SK-N-SH (cell line): ENCODE results near the gene DHPS. TPM values are rescaled to one million over a fixed set of nuclear protein-coding genes. Genes with fewer than 3 reads are reported as not detected.

Experiments
- CTCF ChIA-PET: fragments of 300-600, 350-600 bp; formaldehyde crosslinking; extraction: SDS; loops from one replicate; lab custom pipeline; 2021; lab: Yijun Ruan, JAX
- POLR2A ChIA-PET: fragments of 350-600 bp; sonication (Branson Sonifier 250); formaldehyde crosslinking; extraction: SDS; loops from one replicate; lab custom pipeline; 2020; ENCODE audit warnings: antibody characterized with exemption, inconsistent platforms; lab: Yijun Ruan, JAX
- DNase-seq: peaks from one replicate; pipeline ENCODE4 v3.0.0; 2012
- H2AFZ ChIP-seq: fragments of 200-600 bp; sonication (generic); 2 replicates; pipeline ENCODE4 v1.8.1; 2016; ENCODE audit warnings: antibody characterized with exemption, mild to moderate bottlenecking, low read depth
- H3F3A ChIP-seq: fragments of 200-600 bp; sonication (generic); replicated peaks from 2 replicates; pipeline ENCODE3; 2016; ENCODE audit warnings: antibody characterized with exemption, mild to moderate bottlenecking; ENCODE audit not compliant: insufficient read depth
- H3K27ac ChIP-seq, 2 experiments: fragments of 200-500 bp in 1 of 2; fragments of 200-600 bp in 1 of 2; sonication (Bioruptor generic) in 1 of 2; sonication (generic), shearing (Covaris generic) in 1 of 2; 2 replicates each; pipeline versions ENCODE4 v1.5.1 to v1.6.1; 2014 to 2016; ENCODE audit warnings: low read depth in 2 of 2, inconsistent platforms in 1 of 2, low read length in 1 of 2, mild to moderate bottlenecking in 1 of 2, mixed read lengths in 1 of 2
- H3K27me3 ChIP-seq: fragments of 200-600 bp; sonication (generic), shearing (Covaris generic); 2 replicates; pipeline ENCODE4 v1.6.1; 2016; ENCODE audit warnings: mixed run types; ENCODE audit not compliant: insufficient read depth
- H3K36me3 ChIP-seq, 2 experiments: fragments of 200-500 bp in 1 of 2; fragments of 200-600 bp in 1 of 2; sonication (Bioruptor generic) in 1 of 2; sonication (generic) in 1 of 2; replicated peaks in 1 of 2; 2 replicates each; pipeline versions ENCODE3 to v1.5.1; 2014 to 2016; ENCODE audit warnings: low read length in 1 of 2, mild to moderate bottlenecking in 1 of 2; ENCODE audit not compliant: insufficient read depth in 2 of 2, control insufficient read depth in 1 of 2
- H3K4me1 ChIP-seq, 2 experiments: fragments of 200-500 bp in 1 of 2; fragments of 200-600 bp in 1 of 2; sonication (Bioruptor generic) in 1 of 2; sonication (generic), shearing (Covaris generic) in 1 of 2; 2 replicates each; pipeline versions ENCODE4 v1.5.1 to v1.6.1; 2014 to 2016; ENCODE audit warnings: low read depth in 1 of 2, low read length in 1 of 2, mixed run types in 1 of 2; ENCODE audit not compliant: insufficient read depth in 2 of 2, control insufficient read depth in 1 of 2
- H3K4me2 ChIP-seq: fragments of 200-600 bp; sonication (generic), shearing (Covaris generic); 2 replicates; pipeline ENCODE4 v1.6.1; 2017; ENCODE audit warnings: mixed run types
- H3K4me3 ChIP-seq, 2 experiments: fragments of 200-500 bp in 1 of 2; fragments of 200-600 bp in 1 of 2; sonication (Bioruptor generic) in 1 of 2; sonication (generic), shearing (Covaris generic) in 1 of 2; 2 replicates each; pipeline versions ENCODE4 v1.5.1 to v1.8.1; 2014 to 2016; ENCODE audit warnings: low read depth in 2 of 2, inconsistent platforms in 1 of 2, low read length in 1 of 2, mild to moderate bottlenecking in 1 of 2, mixed read lengths in 1 of 2, moderate library complexity in 1 of 2
- H3K79me2 ChIP-seq: fragments of 200-600 bp; sonication (generic); 2 replicates; pipeline ENCODE4 v1.8.1; 2017; ENCODE audit warnings: mild to moderate bottlenecking; ENCODE audit not compliant: insufficient read depth
- H3K9ac ChIP-seq: fragments of 200-600 bp; sonication (generic); 2 replicates; pipeline ENCODE4 v1.6.1; 2017; ENCODE audit warnings: mixed run types
- H3K9me2 ChIP-seq: fragments of 200-600 bp; sonication (generic); 2 replicates; pipeline ENCODE4 v1.6.1; 2017; ENCODE audit warnings: mixed run types
- H3K9me3 ChIP-seq: fragments of 200-600 bp; sonication (generic); 2 replicates; pipeline ENCODE4 v1.6.1; 2017; ENCODE audit warnings: mixed run types, mild to moderate bottlenecking, moderate library complexity
- H4K20me1 ChIP-seq: fragments of 200-600 bp; sonication (generic); 2 replicates; pipeline ENCODE4 v1.6.1; 2017; ENCODE audit warnings: mild to moderate bottlenecking, mixed run types; ENCODE audit not compliant: insufficient read depth
- IRF3 ChIP-seq: fragments of 150-350 bp; IDR thresholded peaks from 2 replicates; pipeline ENCODE4 v1.6.1; 2016; ENCODE audit warnings: mild to moderate bottlenecking, low read depth, low read length
- MAX ChIP-seq: IDR thresholded peaks from 2 replicates; pipeline ENCODE4 v1.4.0; 2012; ENCODE audit warnings: low read depth
- NRF1 ChIP-seq: IDR thresholded peaks from 2 replicates; pipeline ENCODE4 v1.6.1; 2012; ENCODE audit warnings: low read depth, mild to moderate bottlenecking, low read length
- PBX3 ChIP-seq: IDR thresholded peaks from 2 replicates; pipeline ENCODE4; 2012
- POLR2AphosphoS5 ChIP-seq: IDR thresholded peaks from 2 replicates; pipeline ENCODE4 v1.6.1; 2012; ENCODE audit warnings: low read depth, low read length
- RAD21 ChIP-seq: IDR thresholded peaks from 2 replicates; pipeline ENCODE4 v1.6.1; 2012; ENCODE audit warnings: mild to moderate bottlenecking, low read length
- RCOR1 ChIP-seq: fragments of 150-350 bp; IDR thresholded peaks from 2 replicates; pipeline ENCODE4 v1.6.1; 2017; ENCODE audit warnings: antibody characterized with exemption, low read length
- REST ChIP-seq: IDR thresholded peaks from 2 replicates; pipeline ENCODE4 v1.6.1; 2012; ENCODE audit warnings: mild to moderate bottlenecking, low read depth, low read length, moderate library complexity
- SMC3 ChIP-seq: IDR thresholded peaks from 2 replicates; pipeline ENCODE4 v1.6.1; 2012; ENCODE audit warnings: low read depth, low read length, improper control_type of control experiment
- TAF1 ChIP-seq: IDR thresholded peaks from 2 replicates; pipeline ENCODE4 v1.6.1; 2012; ENCODE audit warnings: low read depth, mild to moderate bottlenecking, low read length, moderate library complexity, borderline replicate concordance
- TCF12 ChIP-seq: IDR thresholded peaks from 2 replicates; pipeline ENCODE4 v1.4.0; 2012
- TEAD4 ChIP-seq: IDR thresholded peaks from 2 replicates; pipeline ENCODE4 v1.4.0; 2012; ENCODE audit warnings: mild to moderate bottlenecking, borderline replicate concordance; ENCODE audit not compliant: insufficient read depth
- USF2 ChIP-seq: fragments of 150-350 bp; IDR thresholded peaks from 2 replicates; pipeline ENCODE4 v1.6.1; 2017; ENCODE audit warnings: antibody characterized with exemption, low read length, low read depth, borderline replicate concordance
- YY1 ChIP-seq: IDR thresholded peaks from 2 replicates; pipeline ENCODE4 v1.4.0; 2012; ENCODE audit warnings: low read depth, mild to moderate bottlenecking
- ZBTB33 ChIP-seq: IDR thresholded peaks from 2 replicates; pipeline ENCODE4 v1.4.0; 2012; ENCODE audit warnings: low read depth, borderline replicate concordance
- WGBS: methylation state at CpG from one replicate; pipeline ENCODE4 v1.1.6; 2017; ENCODE audit warnings: low lambda C conversion rate; 5-methylcytosine and 5-hydroxymethylcytosine counted together
- polyA plus RNA-seq, 3 experiments: library from polyadenylated mRNA; depleted of rRNA; stranded (reverse); fragments of >200 nt; gene quantifications; 2 replicates each; pipeline ENCODE4 v1.2.3, GENCODE V29; 2012
- small RNA-seq, 7 experiments: library from RNA; depleted of rRNA; stranded (forward); fragments of <200 nt; gene quantifications; one replicate each; pipeline ENCODE3, GENCODE V24; 2012

DHPS gene
- polyA plus RNA-seq, 1 of the 3 experiments (the other 2 are of a cell fraction): 179 TPM

- H3F3A ChIP-seq: peaks cover 1% of the 10 kb centered on the region
- H3K9me2 ChIP-seq: no peaks in the 10 kb centered on the region
- peaks cover 12% of the 10 kb centered on the region; the same call in 1 of the 2 replicates for H3K9me3 ChIP-seq
- H3K27ac ChIP-seq: no peak overlapping the region
- H2AFZ ChIP-seq: no peak overlapping the region
- no peak overlapping the region for H3K9ac ChIP-seq
- POLR2A ChIA-PET: no interaction called here
- no peaks in the 10 kb centered on the region for H3K4me1 ChIP-seq
- no peak for DNase-seq
- H3K4me3 ChIP-seq: no peak overlapping the region
- peaks cover 33 to 90% of the 10 kb centered on the region in 2 experiments for H3K36me3 ChIP-seq
- H3K4me2 ChIP-seq: no peak overlapping the region
- H3K79me2 ChIP-seq: peaks cover 19% of the 10 kb centered on the region
- no peaks in the 10 kb centered on the region for H4K20me1 ChIP-seq
- WGBS: 87% methylated on average over 8 of the region's 8 CpGs
- TF ChIP-seq SMC3 (no peak), TEAD4 (no peak), TAF1 (no peak), RAD21 (no peak), YY1 (no peak), TCF12 (no peak), NRF1 (no peak), POLR2AphosphoS5 (no peak), REST (no peak), RCOR1 (no peak), MAX (no peak), USF2 (no peak), PBX3 (no peak), IRF3 (no peak), ZBTB33 (no peak)
- CTCF ChIA-PET: interaction anchor here (1.5 to 2.5 kb wide), 2 partner anchors 13 kb away, joined by 3 to 8 read pairs; no protein-coding TSS in a partner anchor
- H3K27me3 ChIP-seq: no peaks in the 10 kb centered on the region
These were observed 54.7 kb downstream of the DHPS start for GRCh38 chr19:12626958-12627357.

Small RNA genes within 50 kb of the gene (small RNA-seq; reads per million reads assigned to genes)
- 2.0 to 26.4 (median 7.3) reads per million in 7 experiments for gene SNORD41

Other genes with a start within 250 kb of the DHPS start
- gene ZNF443, start 240.9 kb downstream of the DHPS start, polyA plus RNA-seq (2012; rRNA removed): 0.92 and 1.5 TPM in 2 replicates
- gene ZNF709, start 197.1 kb downstream of the DHPS start, polyA plus RNA-seq (2012; rRNA removed): 0.64 and 0.99 TPM in 2 replicates
- 1.3 TPM in 2 replicates for gene ZNF564, start 130.4 kb downstream of the DHPS start, polyA plus RNA-seq (2012; rRNA removed)
- gene ZNF490, start 71.1 kb downstream of the DHPS start, polyA plus RNA-seq (2012; rRNA removed): 1.3 TPM in 2 replicates
- 8.9 and 9.3 TPM in 2 replicates for gene ZNF791, start 71.0 kb downstream of the DHPS start, polyA plus RNA-seq (2012; rRNA removed)
- 43.2 and 47.0 TPM in 2 replicates for gene MAN2B1, start 15.1 kb downstream of the DHPS start, polyA plus RNA-seq (2012; rRNA removed)
- 12.8 and 18.2 TPM in 2 replicates for gene WDR83, start 15.1 kb downstream of the DHPS start, polyA plus RNA-seq (2012; rRNA removed)
- gene GNG14, start 6.1 kb upstream of the DHPS start, polyA plus RNA-seq (2012; rRNA removed): not detected in 2 replicates
- 25.9 and 26.6 TPM in 2 replicates for gene FBXW9, start 14.8 kb upstream of the DHPS start, polyA plus RNA-seq (2012; rRNA removed)
- gene TNPO2, start 42.1 kb upstream of the DHPS start, polyA plus RNA-seq (2012; rRNA removed): 82.4 and 112 TPM in 2 replicates
- gene TRIR, start 52.8 kb upstream of the DHPS start, polyA plus RNA-seq (2012; rRNA removed): 294 and 466 TPM in 2 replicates
- 250 and 264 TPM in 2 replicates for gene GET3, start 55.6 kb upstream of the DHPS start, polyA plus RNA-seq (2012; rRNA removed)
- not detected in 2 replicates for gene BEST2, start 69.9 kb upstream of the DHPS start, polyA plus RNA-seq (2012; rRNA removed)
- gene HOOK2, start 93.7 kb upstream of the DHPS start, polyA plus RNA-seq (2012; rRNA removed): 23.9 and 33.0 TPM in 2 replicates
- gene JUNB, start 109.6 kb upstream of the DHPS start, polyA plus RNA-seq (2012; rRNA removed): 165 and 224 TPM in 2 replicates
- gene PRDX2, start 119.9 kb upstream of the DHPS start, polyA plus RNA-seq (2012; rRNA removed): 215 and 341 TPM in 2 replicates
- not detected in 2 replicates for gene THSD8, start 120.2 kb upstream of the DHPS start, polyA plus RNA-seq (2012; rRNA removed)
- gene RNASEH2A, start 124.7 kb upstream of the DHPS start, polyA plus RNA-seq (2012; rRNA removed): 35.2 and 48.1 TPM in 2 replicates
- 0.47 and 0.72 TPM in 2 replicates for gene RTBDN, start 152.7 kb upstream of the DHPS start, polyA plus RNA-seq (2012; rRNA removed)
- gene MAST1, start 156.6 kb upstream of the DHPS start, polyA plus RNA-seq (2012; rRNA removed): 4.3 and 9.7 TPM in 2 replicates
- gene DNASE2, start 199.6 kb upstream of the DHPS start, polyA plus RNA-seq (2012; rRNA removed): 29.8 and 40.7 TPM in 2 replicates
- not detected in 2 replicates for gene KLF1, start 205.3 kb upstream of the DHPS start, polyA plus RNA-seq (2012; rRNA removed)
- gene GCDH, start 209.3 kb upstream of the DHPS start, polyA plus RNA-seq (2012; rRNA removed): 29.4 and 36.6 TPM in 2 replicates
- 0.44 and 1.1 TPM in 2 replicates for gene SYCE2, start 237.4 kb upstream of the DHPS start, polyA plus RNA-seq (2012; rRNA removed)